GM12878 (cell line): Measurements from ENCODE around the gene ZFR. TPM values are rescaled to one million over a fixed set of nuclear protein-coding genes. Genes with fewer than 3 reads are reported as not detected.
A peak's percentile ranks its signal among the peaks of the same experiment; 100 is the strongest.

ENCODE experiments used
- ATAC-seq: fragments of 200-7000 bp; cut with Tn5 transposase; 3 replicates; pipeline ENCODE4 v1.9.1; 2020; ENCODE audit warnings: mild to moderate bottlenecking, moderate library complexity
- BruUV-seq: library from RNA; stranded (reverse); fragments of 400-500 nt; replicated peaks from 2 replicates; lab custom pipeline; 2021; lab: Mats Ljungman, UMichigan
- CTCF ChIA-PET: fragments of 300-600 bp; sonication (Branson Sonifier 250); formaldehyde crosslinking; extraction: SDS; loops from one replicate; lab custom pipeline; 2021; ENCODE audit warnings: inconsistent platforms; lab: Yijun Ruan, JAX
- POLR2A ChIA-PET: fragments of 350-600 bp; formaldehyde crosslinking; extraction: SDS; loops from one replicate; lab custom pipeline; 2021; ENCODE audit warnings: inconsistent platforms; lab: Charles Lee
- RAD21 ChIA-PET: fragments of 300-600 bp; sonication (Branson Sonifier 250); formaldehyde crosslinking; loops from one replicate; lab custom pipeline; 2023; ENCODE audit warnings: antibody characterized with exemption; ENCODE audit not compliant: unreplicated experiment; lab: Charles Lee
- SMC1A ChIA-PET: fragments of 300-600 bp; sonication (Branson Sonifier 250); formaldehyde crosslinking; loops from one replicate; lab custom pipeline; 2023; ENCODE audit not compliant: unreplicated experiment, uncharacterized antibody; lab: Charles Lee
- DNase-seq: peaks from one replicate; pipeline ENCODE4 v3.0.0-alpha.2; 2011; ENCODE audit warnings: low read depth, low spot score
- FAIRE-seq: peaks from 3 replicates; lab custom pipeline; 2011; peaks lifted over from hg19 to GRCh38; lab: Jason Lieb, UNC
- H2AFZ ChIP-seq: 2 replicates; pipeline ENCODE4 v1.6.0; 2011; ENCODE audit warnings: low read depth, low read length, control low read depth; ENCODE audit not compliant: control insufficient read depth
- H3K27ac ChIP-seq: 2 replicates; pipeline ENCODE4 v1.5.1; 2011; ENCODE audit warnings: control low read depth; ENCODE audit not compliant: control insufficient read depth, insufficient read depth
- H3K27me3 ChIP-seq, 2 experiments: replicated peaks in 1 of 2; 2 replicates each; pipeline versions ENCODE4 v1.6.0 to v1.6.1; 2011; ENCODE audit warnings: low read length in 1 of 2; ENCODE audit not compliant: control insufficient read depth in 2 of 2, insufficient read depth in 2 of 2
- H3K36me3 ChIP-seq, 2 experiments: 2 replicates each; pipeline ENCODE4 v1.5.1; 2011; ENCODE audit warnings: low read length in 1 of 2; ENCODE audit not compliant: control insufficient read depth in 2 of 2, insufficient read depth in 2 of 2
- H3K4me1 ChIP-seq: 2 replicates; pipeline ENCODE4 v1.6.1; 2011; ENCODE audit warnings: mild to moderate bottlenecking, low read length, moderate library complexity, mixed read lengths; ENCODE audit not compliant: control insufficient read depth, insufficient read depth
- H3K4me2 ChIP-seq: 2 replicates; pipeline ENCODE4 v1.6.0; 2011; ENCODE audit warnings: control low read depth; ENCODE audit not compliant: control insufficient read depth, insufficient read depth
- H3K4me3 ChIP-seq: fragments of 200-600 bp; sonication (generic); 2 replicates; pipeline ENCODE4 v1.5.1; 2016
- H3K79me2 ChIP-seq: 2 replicates; pipeline ENCODE4 v1.6.0; 2011; ENCODE audit warnings: low read length; ENCODE audit not compliant: control insufficient read depth, insufficient read depth
- H3K9ac ChIP-seq: 2 replicates; pipeline ENCODE4 v1.8.0; 2011; ENCODE audit warnings: low read length, control low read depth, mixed read lengths; ENCODE audit not compliant: control insufficient read depth, insufficient read depth
- H3K9me3 ChIP-seq: replicated peaks from 3 replicates; pipeline ENCODE4 v1.5.1; 2011; ENCODE audit warnings: mild to moderate bottlenecking, low read length; ENCODE audit not compliant: control insufficient read depth, insufficient read depth
- H4K20me1 ChIP-seq: 2 replicates; pipeline ENCODE4 v1.6.0; 2011; ENCODE audit not compliant: control insufficient read depth, insufficient read depth
- CEBPZ ChIP-seq: fragments of 150-350 bp; IDR thresholded peaks from 2 replicates; pipeline ENCODE4 v1.6.1; 2016; ENCODE audit warnings: low read depth, low read length
- CREB1 ChIP-seq: IDR thresholded peaks from 2 replicates; pipeline ENCODE4 v1.6.1; 2012; ENCODE audit warnings: low read depth, mild to moderate bottlenecking, inconsistent platforms
- CREM ChIP-seq: IDR thresholded peaks from 2 replicates; pipeline ENCODE4 v1.6.1; 2014; ENCODE audit warnings: antibody characterized with exemption, low read depth
- ELK1 ChIP-seq: IDR thresholded peaks from 2 replicates; pipeline ENCODE4 v1.6.1; 2012; ENCODE audit warnings: low read depth, low read length, improper control_type of control experiment
- EP300 ChIP-seq, 2 experiments: fragments of 150-350 bp in 1 of 2; IDR thresholded peaks; 2 replicates each; pipeline ENCODE4 v1.6.1; 2011 to 2012; ENCODE audit warnings: low read depth in 2 of 2, low read length in 2 of 2, borderline replicate concordance in 1 of 2, improper control_type of control experiment in 1 of 2, inconsistent platforms in 1 of 2; ENCODE audit not compliant: control insufficient read depth in 1 of 2
- ETV6 ChIP-seq, 2 experiments: fragments of 450-650 bp in 1 of 2; IDR thresholded peaks in 1 of 2; conservative IDR thresholded peaks in 1 of 2; 2 replicates each; pipeline ENCODE4 v1.6.1; 2014; ENCODE audit warnings: antibody characterized with exemption in 1 of 2, borderline replicate concordance in 1 of 2, low read depth in 1 of 2, mild to moderate bottlenecking in 1 of 2, moderate library complexity in 1 of 2
- FOXM1 ChIP-seq: IDR thresholded peaks from 2 replicates; pipeline ENCODE4 v1.6.1; 2012; ENCODE audit warnings: low read depth, mild to moderate bottlenecking, inconsistent platforms, low read length, moderate library complexity
- KAT2A ChIP-seq: conservative IDR thresholded peaks from 2 replicates; pipeline ENCODE4 v1.6.1; 2011; ENCODE audit warnings: low read depth, low read length; ENCODE audit not compliant: control insufficient read depth
- MTA3 ChIP-seq: IDR thresholded peaks from 2 replicates; pipeline ENCODE4 v1.6.1; 2012; ENCODE audit warnings: low read length, inconsistent platforms, borderline replicate concordance
- NFYA ChIP-seq: IDR thresholded peaks from 2 replicates; pipeline ENCODE4 v1.6.1; 2011; ENCODE audit warnings: low read depth, mild to moderate bottlenecking, low read length, improper control_type of control experiment, borderline replicate concordance
- NFYB ChIP-seq: IDR thresholded peaks from 2 replicates; pipeline ENCODE4 v1.6.1; 2011; ENCODE audit warnings: low read depth, mild to moderate bottlenecking, low read length, improper control_type of control experiment, moderate library complexity; ENCODE audit not compliant: insufficient read depth
- NR2C1 ChIP-seq: fragments of 450-650 bp; IDR thresholded peaks from 2 replicates; pipeline ENCODE4 v1.6.1; 2017; ENCODE audit warnings: antibody characterized with exemption, mild to moderate bottlenecking, moderate library complexity
- POU2F2 ChIP-seq: IDR thresholded peaks from 3 replicates; pipeline ENCODE4 v1.6.1; 2011; ENCODE audit warnings: low read depth, mild to moderate bottlenecking, low read length, borderline replicate concordance
- SIN3A ChIP-seq: IDR thresholded peaks from 2 replicates; pipeline ENCODE4 v1.6.1; 2012; ENCODE audit warnings: low read depth, low read length, improper control_type of control experiment
- STAT1 ChIP-seq: fragments of 450-650 bp; conservative IDR thresholded peaks from 2 replicates; pipeline ENCODE4 v1.6.1; 2014; ENCODE audit warnings: antibody characterized with exemption, mild to moderate bottlenecking
- TCF7 ChIP-seq: IDR thresholded peaks from 2 replicates; pipeline ENCODE4 v1.6.1; 2014; ENCODE audit warnings: antibody characterized with exemption, borderline replicate concordance
- YY1 ChIP-seq: IDR thresholded peaks from 2 replicates; pipeline ENCODE4 v1.6.1; 2011; ENCODE audit warnings: low read depth, mild to moderate bottlenecking, low read length
- ZBED1 ChIP-seq: IDR thresholded peaks from 2 replicates; pipeline ENCODE4 v1.6.1; 2016; ENCODE audit warnings: borderline replicate concordance
- ZNF384 ChIP-seq: IDR thresholded peaks from 2 replicates; pipeline ENCODE4 v1.6.1; 2012; ENCODE audit warnings: low read depth, mild to moderate bottlenecking, low read length, improper control_type of control experiment, borderline replicate concordance
- ZNF622 ChIP-seq: fragments of 450-650 bp; IDR thresholded peaks from 2 replicates; pipeline ENCODE4 v1.6.1; 2017; ENCODE audit warnings: mild to moderate bottlenecking, inconsistent platforms
- WGBS: methylation state at CpG from one replicate; pipeline ENCODE4 v1.1.6; 2016; ENCODE audit warnings: low lambda C conversion rate; ENCODE audit not compliant: insufficient replicate concordance, insufficient coverage; ENCODE audit errors: missing lambda C conversion rate; 5-methylcytosine and 5-hydroxymethylcytosine counted together
- in situ Hi-C: fragments of 300-500 bp; cut with MboI; formaldehyde crosslinking; loops from 9 replicates; pipeline ENCODE4 v1.14.3; 2018; ENCODE audit warnings: mixed read lengths
- intact Hi-C: fragments of 100-400 bp; cut with micrococcal nuclease; formaldehyde crosslinking; loops from one replicate; pipeline ENCODE4 v1.14.2; 2022; ENCODE audit not compliant: unreplicated experiment
- polyA plus RNA-seq, 11 experiments: library from polyadenylated mRNA; depleted of rRNA in 4 of 11; unstranded in 6 of 11; stranded (reverse) in 5 of 11; fragments of >200 nt; fragmentation: Nextera tagmentation in 4 of 11; fragmentation: Illumina TruSeq in 1 of 11; extraction: Ambion mirVana in 4 of 11; extraction: Trizol in 1 of 11; gene quantifications; 1 replicate in 1 of 11; 2 replicates in 10 of 11; pipeline versions ENCODE4 v1.2.1 to v1.2.3, GENCODE V29; 2011 to 2016; ENCODE audit warnings: inconsistent platforms in 2 of 11, missing spikeins in 2 of 11, low read depth in 1 of 11
- total RNA-seq, 4 experiments: library from RNA; depleted of rRNA in 3 of 4; stranded (reverse); fragments of >200 nt in 3 of 4; fragmentation: Illumina TruSeq in 1 of 4; extraction: Trizol in 1 of 4; gene quantifications; 2 replicates each; pipeline versions ENCODE4 v1.2.1 to v1.2.3, GENCODE V29; 2013 to 2021

ZFR gene
- total and polyA plus RNA-seq, 10 of the 15 experiments (the other 5 are each of a cell fraction or from before 2014, with no cell fraction given): 33.7 to 90.6 (median 72.9) TPM

- Histone ChIP-seq H4K20me1 (no peaks in the 10 kb centered on the region), H3K27me3 (no peaks in the 10 kb centered on the region), H3K4me3 (peak within 1 kb of the TSS; percentile 73), H3K4me1 (peaks cover 13% of the 10 kb centered on the region), H3K36me3 (no peaks in the 10 kb centered on the region), H2AFZ (peak within 1 kb of the TSS; percentile 82), H3K27ac (peak within 1 kb of the TSS; percentile 83), H3K79me2 (peaks cover 29% of the 10 kb centered on the region), H3K9ac (peak within 1 kb of the TSS; percentile 88), H3K9me3 (no peaks in the 10 kb centered on the region), H3K4me2 (peak within 1 kb of the TSS; percentile 96)
- RAD21 ChIA-PET: interaction anchor here (1.0 to 1.3 kb wide), 2 partner anchors 32 to 37 kb away, joined by 4 read pairs; no protein-coding TSS in a partner anchor
- intact Hi-C loops (loop anchor here (1.0 to 2.0 kb wide), 2 partner anchors 32 to 138 kb away; partner anchors contain the start of gene GOLPH3), in situ Hi-C loops (no loop called here)
- DNase-seq: peak; percentile 98
- POLR2A ChIA-PET: interaction anchor here (0.8 to 1.5 kb wide), 3 partner anchors 12 to 33 kb away, joined by 3 to 4 read pairs (median 3); no protein-coding TSS in a partner anchor
- CTCF ChIA-PET: no interaction called here
- FAIRE-seq: peak; percentile 99
- peak; percentile 95 for ATAC-seq
- SMC1A ChIA-PET: no interaction called here
- WGBS: under 1% methylated on average over 66 of the region's 83 CpGs
- no TSS peak for BruUV-seq
- TF ChIP-seq NFYB (peak; percentile 99), SIN3A (peak; percentile 18), ETV6 (conservative IDR thresholded peaks at IDR 0.05 in 1 of 2, IDR thresholded peaks at IDR 0.05 in 1 of 2; ENCODE audit: borderline replicate concordance in 1 of 2, low read depth in 1 of 2) (no peak), ELK1 (no peak), ZBED1 (no peak), EP300 (IDR thresholded peaks at IDR 0.05; ENCODE audit: borderline replicate concordance in 1 of 2, control insufficient read depth in 1 of 2, low read depth in 2 of 2, low read length in 2 of 2) (peak in 1 of 2 experiments; percentile 35; a peak in 1 of 4 replicates), TCF7 (no peak), NR2C1 (0 out of 2 replicates have a peak, but pooled peaks have one; percentile 41), CEBPZ (peak; percentile 90), CREB1 (peak; percentile 73; the same call in 1 of the 2 replicates), POU2F2 (peak; percentile 32; the same call in 1 of the 3 replicates), FOXM1 (no peak), ZNF384 (no peak), ZNF622 (no peak), CREM (no peak), KAT2A (no peak), STAT1 (no peak), YY1 (peak; percentile 31; the same call in 1 of the 2 replicates), NFYA (peak; percentile 96), MTA3 (no peak)
These were observed 131.8 kb downstream of the ZFR start, which contains the start of gene MTMR12 for GRCh38 chr5:32312595-32313332. Gene MTMR12 (minus strand): TSS chr5:32312939. CDS start chr5:32312838, 101 bp downstream.
